Stimulated activated CD4-positive, alpha-beta T cell treated with anti-CD3 and anti-CD28 coated beads, Interleukin-12 subunit alpha, Interleukin-12 subunit beta, amount 100 ng/mL, for 4 hours (primary cell): ENCODE results near the gene ZNF346.

Experiments
- DNase-seq: peaks from one replicate; pipeline ENCODE4 v3.0.0-alpha.2; 2020

ZNF346 gene

GRCh38 chr5:177070536-177071191 lies 48.2 kb downstream of the ZNF346 start:
- DNase-seq = no peak

GRCh38 chr5:177071666-177072385 lies 49.3 kb downstream of the ZNF346 start:
- peak; percentile 53 for DNase-seq

- no peak for DNase-seq
Measured at GRCh38 chr5:177077335-177077734, 54.8 kb downstream of the ZNF346 start.

GRCh38 chr5:177079606-177080005 lies 57.1 kb downstream of the ZNF346 start:
- no peak for DNase-seq

GRCh38 chr5:177080265-177080664 lies 57.8 kb downstream of the ZNF346 start:
- DNase-seq = no peak

- DNase-seq = no peak
Measured at GRCh38 chr5:177081859-177082258, 59.4 kb downstream of the ZNF346 start.

- no peak for DNase-seq
Measured at GRCh38 chr5:177083357-177083756, 60.9 kb downstream of the ZNF346 start.

- DNase-seq = no peak
Measured at GRCh38 chr5:177084175-177084574, 61.7 kb downstream of the ZNF346 start.

GRCh38 chr5:177085985-177086653 lies 63.6 kb downstream of the ZNF346 start:
- no peak for DNase-seq

GRCh38 chr5:177086654-177087397 lies 64.3 kb downstream of the ZNF346 start, which contains the start of gene FGFR4:
TSS of gene FGFR4 (plus strand) at chr5:177086915. CDS start at chr5:177089603, 2,688 bp downstream.
- DNase-seq = peak; percentile 57

- no peak for DNase-seq
Measured at GRCh38 chr5:177087398-177088005, 65.0 kb downstream of the ZNF346 start.

- DNase-seq = no peak
Measured at GRCh38 chr5:177089127-177089526, 66.6 kb downstream of the ZNF346 start.

- no peak for DNase-seq
Measured at GRCh38 chr5:177089825-177090641, 67.5 kb downstream of the ZNF346 start.

GRCh38 chr5:177090813-177091212 lies 68.3 kb downstream of the ZNF346 start:
- no peak for DNase-seq

- no peak for DNase-seq
Measured at GRCh38 chr5:177091232-177091631, 68.7 kb downstream of the ZNF346 start.

GRCh38 chr5:177092178-177093081 lies 69.9 kb downstream of the ZNF346 start:
- DNase-seq = no peak

- DNase-seq = no peak
Measured at GRCh38 chr5:177093082-177093712, 70.7 kb downstream of the ZNF346 start.

- DNase-seq = no peak
Measured at GRCh38 chr5:177093803-177094202, 71.3 kb downstream of the ZNF346 start.

- no peak for DNase-seq
Measured at GRCh38 chr5:177094224-177095087, 72.0 kb downstream of the ZNF346 start.
